Spleen (tissue), 11 donors: ENCODE results near the gene HUNK. TPM values are rescaled to one million over a fixed set of nuclear protein-coding genes. Genes with fewer than 3 reads are reported as not detected.

Experiments used
- DNase-seq: peaks from one replicate; pipeline ENCODE4 v3.0.0-alpha.2; 2020
- H3K27ac ChIP-seq, 8 donors: fragments of 200-600 bp; sonication (generic) in 7 of 8; 1 replicate in 4 of 8; 2 replicates in 4 of 8; pipeline versions ENCODE4 v1.5.0 to v1.8.0; 2016 to 2021; ENCODE audit warnings: inconsistent platforms in 4 of 8, mild to moderate bottlenecking in 4 of 8, moderate library complexity in 1 of 8
- H3K27me3 ChIP-seq, 7 donors: fragments of 200-600 bp; sonication (generic) in 6 of 7; replicated peaks in 1 of 7; 1 replicate in 4 of 7; 2 replicates in 3 of 7; pipeline versions ENCODE4 v1.5.0 to v1.8.0; 2016 to 2021; ENCODE audit warnings: inconsistent platforms in 3 of 7, mild to moderate bottlenecking in 1 of 7
- H3K36me3 ChIP-seq, 6 donors: fragments of 200-600 bp; sonication (generic) in 5 of 6; 1 replicate in 4 of 6; 2 replicates in 2 of 6; pipeline versions ENCODE4 v1.5.0 to v1.8.0; 2016 to 2021; ENCODE audit warnings: inconsistent platforms in 2 of 6
- H3K4me1 ChIP-seq, 6 donors: fragments of 200-600 bp; sonication (generic) in 5 of 6; 1 replicate in 3 of 6; 2 replicates in 3 of 6; pipeline versions ENCODE4 v1.5.0 to v1.8.0; 2016 to 2021; ENCODE audit warnings: inconsistent platforms in 3 of 6
- H3K4me3 ChIP-seq, 8 donors: fragments of 200-600 bp; sonication (generic) in 7 of 8; 1 replicate in 4 of 8; 2 replicates in 4 of 8; pipeline versions ENCODE4 v1.5.0 to v1.8.0; 2016 to 2021; ENCODE audit warnings: inconsistent platforms in 4 of 8, mild to moderate bottlenecking in 4 of 8, moderate library complexity in 2 of 8
- H3K9me3 ChIP-seq, 8 donors: fragments of 200-600 bp; sonication (generic) in 7 of 8; 1 replicate in 4 of 8; 2 replicates in 4 of 8; pipeline versions ENCODE4 v1.5.0 to v1.8.0; 2016 to 2021; ENCODE audit warnings: inconsistent platforms in 4 of 8
- POLR2A ChIP-seq, 3 donors: fragments of 450-650 bp; IDR thresholded peaks; one replicate each; pipeline ENCODE4 v1.5.1; 2017; ENCODE audit warnings: antibody characterized with exemption in 3 of 3, mild to moderate bottlenecking in 1 of 3
- POLR2AphosphoS5 ChIP-seq, 3 donors: sonication (generic); formaldehyde crosslinking; IDR thresholded peaks; one replicate each; pipeline ENCODE4 v1.5.1; 2017; ENCODE audit warnings: antibody characterized with exemption in 3 of 3
- WGBS, 5 donors: extraction: QIAGEN DNeasy Blood & Tissue Kit in 3 of 5; methylation state at CpG; one replicate each; pipeline versions ENCODE4 v1.1.5 to v1.1.7; 2013 to 2018; 5-methylcytosine and 5-hydroxymethylcytosine counted together
- intact Hi-C: fragments of 100-400 bp; cut with DNase I; formaldehyde crosslinking; loops from one replicate; pipeline ENCODE4 v1.15.0; 2023; ENCODE audit warnings: low total_unique reads
- polyA plus RNA-seq, 3 donors: library from polyadenylated mRNA; stranded (reverse); fragments of 200-250 nt; gene quantifications; one replicate each; pipeline ENCODE4 v1.2.1, GENCODE V29; 2013
- total RNA-seq, 7 donors: library from RNA; depleted of rRNA in 3 of 7; stranded (reverse); fragments of >200 nt in 3 of 7; fragmentation: NEBNext Ultra II Directional in 4 of 7; extraction: Animal tissue kit (Norgen Biotek cat#: 25700) in 4 of 7; gene quantifications; one replicate each; pipeline versions ENCODE4 v1.1.0 to v1.2.1, GENCODE V29; 2016 to 2021
- TF ChIP-seq, protein P1 (sequence below), 11 experiments: fragments of 200-600 bp in 7 of 11; fragments of 450-650 bp in 4 of 11; sonication (generic) in 4 of 11; IDR thresholded peaks in 8 of 11; conservative IDR thresholded peaks in 3 of 11; 1 replicate in 7 of 11; 2 replicates in 4 of 11; pipeline versions ENCODE4 v1.4.0 to v1.8.0; 2016 to 2021; ENCODE audit warnings: antibody characterized with exemption in 11 of 11, inconsistent platforms in 4 of 11, mild to moderate bottlenecking in 1 of 11
- donor health status: healthy with polysubstance abuse.
- donor health status: DM: no; HTN: no; CAD: no; lungs with moderate emphysema.
- donor health status: DM: no; HTN: no; CAD: no.
- donor health status: Bipolar disorder and iron deficiency.
- donor health status: healthy.
- donor health status: DM: no; HTN: no; CAD: no.
- donor health status: DM: yes; HTN: yes; CAD: no.

The HUNK gene
- total and polyA plus RNA-seq, 10 donors = 0.06 to 0.41 (median 0.14) TPM; not detected in 3

DNA sequence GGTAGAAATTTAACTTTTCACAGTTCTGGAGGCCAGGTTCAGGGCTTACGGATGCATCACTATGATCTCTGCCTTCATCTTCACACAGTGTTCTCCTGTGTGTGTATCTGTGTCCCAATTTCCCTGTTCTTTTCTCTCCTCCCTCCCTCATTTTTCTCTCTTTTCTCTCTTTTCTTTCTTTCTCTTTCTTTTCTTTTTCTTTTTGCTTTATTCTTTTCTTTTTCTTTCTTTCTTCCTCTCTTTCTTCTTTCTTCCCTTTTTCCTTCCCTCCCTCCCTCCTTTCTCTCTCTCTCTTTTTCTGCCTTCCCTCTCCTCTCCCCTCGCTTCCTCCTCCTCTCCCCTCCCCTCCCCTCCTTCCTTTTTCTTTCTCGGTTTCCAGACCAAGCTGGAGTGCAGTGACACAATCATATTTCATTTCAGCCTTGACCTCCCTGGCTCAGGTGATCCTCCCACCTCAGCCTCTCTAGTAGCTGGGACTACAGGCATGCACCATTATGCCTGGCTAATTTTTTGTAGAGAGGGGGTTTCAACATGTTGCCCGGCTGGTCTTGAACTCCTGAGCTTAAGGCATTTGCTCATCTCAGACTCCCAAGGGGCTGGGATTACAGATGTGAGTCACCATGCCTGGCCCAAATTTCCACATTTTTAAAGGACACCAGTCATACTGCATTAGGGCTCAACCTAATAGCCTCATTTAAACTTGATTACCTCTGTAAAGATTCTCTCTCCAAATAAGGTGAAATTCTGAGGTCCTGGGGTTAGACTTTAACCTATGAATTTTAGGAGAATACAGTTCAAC lies 115.9 kb downstream of the HUNK start:
- peaks cover 0 to 3% (median 0%) of the 10 kb centered on the region in 7 donors for H3K27me3 ChIP-seq
- DNase-seq = no peak
- peaks cover 0 to 14% (median 0%) of the 10 kb centered on the region in 8 donors for H3K9me3 ChIP-seq
- intact Hi-C loops = no loop called here
- no peak for TF ChIP-seq POLR2AphosphoS5 (IDR thresholded peaks at IDR 0.05)
- no peaks in the 10 kb centered on the region for H3K4me1 ChIP-seq
- 65 to 74% (median 69%) methylated on average over 4 of the region's 4 CpGs for whole genome bisulfite sequencing, 5 donors
- H3K27ac ChIP-seq = no peak overlapping the region
- H3K36me3 ChIP-seq = no peaks in the 10 kb centered on the region
- H3K4me3 ChIP-seq = no peak overlapping the region

DNA sequence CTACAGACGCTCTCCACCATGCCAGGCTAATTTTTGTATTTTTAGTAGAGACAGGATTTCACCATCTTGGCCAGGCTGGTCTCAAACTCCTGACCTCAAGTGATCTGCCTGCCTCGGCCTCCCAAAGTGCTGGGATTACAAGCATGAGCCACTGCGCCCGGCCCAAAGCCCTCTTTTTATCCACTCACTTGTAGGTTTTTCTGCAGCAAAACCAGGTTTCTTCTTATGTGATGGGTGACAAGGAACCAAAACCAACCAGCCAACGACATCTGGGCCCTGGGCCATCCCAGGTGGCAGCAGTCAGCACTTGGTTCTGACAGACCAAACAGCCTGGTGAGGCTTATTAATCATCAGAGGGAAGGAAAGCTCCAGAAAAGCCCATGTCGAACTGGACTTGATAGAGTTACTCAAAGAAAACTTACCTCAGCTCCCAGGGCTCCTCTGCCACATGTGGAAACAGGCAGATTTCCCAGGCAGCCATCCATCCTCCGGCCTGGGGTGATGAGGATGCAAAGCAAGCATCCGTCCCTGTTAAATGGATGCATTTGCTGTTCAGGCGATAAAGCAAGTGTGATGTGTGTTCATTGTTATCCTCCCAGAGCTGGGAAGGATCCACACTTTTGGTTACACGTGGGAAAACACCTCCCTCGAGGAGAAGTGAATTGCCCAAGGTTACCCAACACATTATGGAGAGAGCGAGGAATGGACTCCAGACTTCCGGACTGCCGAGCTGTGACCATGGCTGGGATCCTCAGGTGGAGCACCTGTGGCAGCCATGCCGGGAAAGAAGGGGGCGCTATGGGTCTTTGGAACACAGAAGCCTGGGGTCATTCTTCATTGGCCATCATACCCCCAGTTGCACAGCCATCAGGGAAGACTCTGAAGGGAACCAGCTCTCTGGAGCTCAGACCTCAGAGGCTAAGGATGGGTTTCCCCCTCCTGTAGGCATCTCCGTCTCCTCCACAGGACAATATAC lies 118.8 kb downstream of the HUNK start:
- H3K27me3 ChIP-seq = no peaks in the 10 kb centered on the region
- no peak overlapping the region for H3K27ac ChIP-seq

DNA sequence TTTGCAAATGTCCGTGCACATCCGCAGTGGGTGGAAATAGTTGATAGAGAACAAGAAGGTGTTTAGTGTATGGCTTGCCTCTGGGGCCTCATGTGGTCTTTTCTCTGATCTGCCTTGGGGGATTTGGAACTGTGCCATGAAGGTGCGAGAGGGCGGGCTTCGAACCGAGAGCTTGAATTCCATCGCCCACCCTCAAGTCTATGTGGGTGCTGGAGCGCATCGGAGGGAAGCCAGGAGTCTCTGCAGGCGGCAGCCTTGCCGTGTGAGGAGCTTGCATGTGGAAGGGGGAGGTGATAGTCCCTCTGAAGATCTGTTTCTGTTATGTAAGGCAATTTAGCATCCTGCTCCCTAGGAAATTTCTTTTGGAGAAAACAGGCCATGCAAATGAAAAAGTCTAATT lies 119.6 kb downstream of the HUNK start:
- Histone ChIP-seq H3K4me3 (no peak overlapping the region), H3K4me1 (no peaks in the 10 kb centered on the region), H3K27me3 (no peaks in the 10 kb centered on the region), H3K9me3 (no peaks in the 10 kb centered on the region), H3K36me3 (no peaks in the 10 kb centered on the region), H3K27ac (no peak overlapping the region)
- TF ChIP-seq, protein P1, sequence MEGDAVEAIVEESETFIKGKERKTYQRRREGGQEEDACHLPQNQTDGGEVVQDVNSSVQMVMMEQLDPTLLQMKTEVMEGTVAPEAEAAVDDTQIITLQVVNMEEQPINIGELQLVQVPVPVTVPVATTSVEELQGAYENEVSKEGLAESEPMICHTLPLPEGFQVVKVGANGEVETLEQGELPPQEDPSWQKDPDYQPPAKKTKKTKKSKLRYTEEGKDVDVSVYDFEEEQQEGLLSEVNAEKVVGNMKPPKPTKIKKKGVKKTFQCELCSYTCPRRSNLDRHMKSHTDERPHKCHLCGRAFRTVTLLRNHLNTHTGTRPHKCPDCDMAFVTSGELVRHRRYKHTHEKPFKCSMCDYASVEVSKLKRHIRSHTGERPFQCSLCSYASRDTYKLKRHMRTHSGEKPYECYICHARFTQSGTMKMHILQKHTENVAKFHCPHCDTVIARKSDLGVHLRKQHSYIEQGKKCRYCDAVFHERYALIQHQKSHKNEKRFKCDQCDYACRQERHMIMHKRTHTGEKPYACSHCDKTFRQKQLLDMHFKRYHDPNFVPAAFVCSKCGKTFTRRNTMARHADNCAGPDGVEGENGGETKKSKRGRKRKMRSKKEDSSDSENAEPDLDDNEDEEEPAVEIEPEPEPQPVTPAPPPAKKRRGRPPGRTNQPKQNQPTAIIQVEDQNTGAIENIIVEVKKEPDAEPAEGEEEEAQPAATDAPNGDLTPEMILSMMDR (IDR thresholded peaks at IDR 0.05 in 8 of 11, conservative IDR thresholded peaks at IDR 0.05 in 3 of 11) = no peak
- TF ChIP-seq POLR2AphosphoS5 (IDR thresholded peaks at IDR 0.05) (no peak), POLR2A (IDR thresholded peaks at IDR 0.05) (no peak)
- intact Hi-C loops = no loop called here
- WGBS, 5 donors = 89 to 92% (median 91%) methylated on average over 11 of the region's 11 CpGs
- DNase-seq = no peak

More for the DNA sequence above, 118.8 kb downstream of the HUNK start:
- TF ChIP-seq, protein P1 (IDR thresholded peaks at IDR 0.05 in 8 of 11, conservative IDR thresholded peaks at IDR 0.05 in 3 of 11) = no peak
- no peak for TF ChIP-seq POLR2A (IDR thresholded peaks at IDR 0.05)
- TF ChIP-seq POLR2AphosphoS5 (IDR thresholded peaks at IDR 0.05) = no peak
- no peak overlapping the region for H3K4me3 ChIP-seq
- no peaks in the 10 kb centered on the region for H3K36me3 ChIP-seq
- WGBS, 5 donors = 79 to 89% (median 81%) methylated on average over 17 of the region's 17 CpGs
- no peak for DNase-seq
- no peaks in the 10 kb centered on the region for H3K9me3 ChIP-seq
- intact Hi-C loops = no loop called here
- H3K4me1 ChIP-seq = no peaks in the 10 kb centered on the region

DNA sequence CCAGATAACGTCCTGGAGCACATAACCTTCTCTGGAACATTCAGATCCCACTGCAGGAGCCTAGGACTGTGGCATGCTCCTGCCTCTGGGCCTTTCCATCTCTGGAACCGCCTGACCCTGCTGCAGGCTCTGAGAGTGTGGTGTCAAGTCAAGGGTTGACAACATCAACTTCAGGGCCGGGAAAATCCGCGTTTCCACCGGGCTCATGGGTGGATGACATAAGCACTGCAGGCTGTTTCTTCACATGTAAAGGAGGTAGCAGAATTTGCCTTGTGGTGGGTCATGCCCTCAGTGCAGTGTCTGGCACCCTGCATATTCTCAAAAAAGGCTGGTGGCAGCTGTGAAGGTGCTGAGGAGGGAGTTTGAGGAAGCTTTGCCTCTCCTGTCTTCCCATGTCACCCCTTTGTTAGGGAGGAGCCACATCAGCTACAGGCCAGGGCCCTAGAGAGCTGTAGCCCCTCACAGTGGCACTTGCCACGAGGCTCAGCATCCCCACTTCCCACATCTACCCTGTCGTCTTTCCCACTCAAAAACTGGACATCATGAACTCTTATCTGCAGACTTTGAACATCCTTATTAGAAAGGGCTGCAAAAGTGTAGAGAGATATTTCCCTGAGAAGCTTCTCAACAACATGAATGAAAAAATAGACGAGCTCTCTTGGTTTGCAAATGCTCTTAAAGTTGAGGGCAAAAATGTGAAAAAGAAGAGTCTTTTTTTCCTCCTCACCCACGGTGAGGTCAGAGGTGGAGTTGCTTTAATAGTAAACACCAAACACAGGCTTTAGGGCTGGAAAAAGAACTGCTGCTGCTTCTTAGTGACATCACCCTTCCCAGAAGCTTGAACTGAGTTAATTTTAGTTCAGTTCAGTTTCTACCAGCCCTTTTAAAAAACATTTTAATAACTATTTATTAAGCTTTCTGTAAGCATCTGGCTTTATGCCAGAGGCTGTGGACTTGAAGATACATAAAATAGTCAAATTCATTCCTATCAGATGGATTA lies 121.3 kb downstream of the HUNK start:
- H3K4me1 ChIP-seq = no peaks in the 10 kb centered on the region
- no peaks in the 10 kb centered on the region for H3K36me3 ChIP-seq
- H3K27ac ChIP-seq = no peak overlapping the region
- intact Hi-C loops = no loop called here
- 64 to 73% (median 72%) methylated on average over 9 to 10 of the region's 10 CpGs for WGBS, 5 donors
- TF ChIP-seq, protein P1 (IDR thresholded peaks at IDR 0.05 in 8 of 11, conservative IDR thresholded peaks at IDR 0.05 in 3 of 11) = no peak
- TF ChIP-seq POLR2AphosphoS5 (IDR thresholded peaks at IDR 0.05) (no peak), POLR2A (IDR thresholded peaks at IDR 0.05) (no peak)
- H3K4me3 ChIP-seq = no peak overlapping the region
- DNase-seq = no peak
- no peaks in the 10 kb centered on the region for H3K27me3 ChIP-seq
- no peaks in the 10 kb centered on the region for H3K9me3 ChIP-seq
